Type B pancreatic cell (in vitro differentiated cells): ENCODE results near the gene FCN2. TPM values are rescaled to one million over a fixed set of nuclear protein-coding genes. Genes with fewer than 3 reads are reported as not detected.

Source experiments
- DNase-seq: peaks from one replicate; pipeline ENCODE4 v3.0.0; 2021; ENCODE audit warnings: mixed read lengths; ENCODE audit not compliant: unreplicated experiment; ENCODE audit errors: extremely low spot score
- H3K27ac Mint-ChIP-seq: 2 replicates; pipeline ENCODE4 v1.8.0; 2021; ENCODE audit warnings: mild to moderate bottlenecking, mixed read lengths
- H3K27me3 Mint-ChIP-seq: 2 replicates; pipeline ENCODE4 v1.8.0; 2021; ENCODE audit warnings: mixed read lengths
- H3K36me3 Mint-ChIP-seq: 2 replicates; pipeline ENCODE4 v1.8.0; 2021; ENCODE audit warnings: mixed read lengths
- H3K4me1 Mint-ChIP-seq: one replicate; pipeline ENCODE4 v1.8.0; 2021; ENCODE audit warnings: mixed read lengths; ENCODE audit not compliant: unreplicated experiment
- H3K4me3 Mint-ChIP-seq: 2 replicates; pipeline ENCODE4 v1.8.0; 2021; ENCODE audit warnings: mild to moderate bottlenecking, mixed read lengths
- H3K9me3 Mint-ChIP-seq: 2 replicates; pipeline ENCODE4 v1.8.0; 2021; ENCODE audit warnings: mixed read lengths
- CTCF ChIP-seq: fragments of 200-600 bp; sonication (generic); conservative IDR thresholded peaks from 2 replicates; pipeline ENCODE4 v1.5.0; 2021; ENCODE audit warnings: antibody characterized with exemption, mild to moderate bottlenecking
- total RNA-seq: library from RNA; stranded (reverse); gene quantifications from 2 replicates; pipeline ENCODE4 v1.2.1, GENCODE V29; 2021; ENCODE audit warnings: low replicate concordance

The FCN2 gene
- total RNA-seq, 1 donor from 2014 or later, result not detected

GRCh38 chr9:134848504-134848903 lies 32.1 kb upstream of the FCN2 start:
- Mint-ChIP-seq H3K27ac (no peak overlapping the region), H3K36me3 (peaks cover 4% of the 10 kb centered on the region)

GRCh38 chr9:134850611-134851010 lies 30.0 kb upstream of the FCN2 start:
- Mint-ChIP-seq H3K27me3 (no peaks in the 10 kb centered on the region), H3K36me3 (no peaks in the 10 kb centered on the region), H3K27ac (no peak overlapping the region), H3K4me3 (no peak overlapping the region), H3K9me3 (no peaks in the 10 kb centered on the region), H3K4me1 (no peaks in the 10 kb centered on the region)
- no peak for DNase-seq
- TF ChIP-seq CTCF, result no peak

More at GRCh38 chr9:134848504-134848903, 32.1 kb upstream of the FCN2 start:
- no peak for TF ChIP-seq CTCF
- DNase-seq, result no peak
- no peaks in the 10 kb centered on the region for H3K4me1 Mint-ChIP-seq
- no peaks in the 10 kb centered on the region for H3K9me3 Mint-ChIP-seq
- no peaks in the 10 kb centered on the region for H3K27me3 Mint-ChIP-seq
- no peak overlapping the region for H3K4me3 Mint-ChIP-seq

GRCh38 chr9:134851020-134851419 lies 29.6 kb upstream of the FCN2 start:
- no peak for TF ChIP-seq CTCF
- Mint-ChIP-seq H3K36me3 (no peaks in the 10 kb centered on the region), H3K4me3 (no peak overlapping the region), H3K4me1 (no peaks in the 10 kb centered on the region), H3K9me3 (no peaks in the 10 kb centered on the region), H3K27me3 (no peaks in the 10 kb centered on the region), H3K27ac (no peak overlapping the region)
- DNase-seq, result no peak

GRCh38 chr9:134852906-134853654 lies 27.5 kb upstream of the FCN2 start:
- H3K4me3 Mint-ChIP-seq, result no peak overlapping the region
- H3K27me3 Mint-ChIP-seq, result no peaks in the 10 kb centered on the region
- H3K36me3 Mint-ChIP-seq, result no peaks in the 10 kb centered on the region
- DNase-seq, result peak; percentile 47
- no peak overlapping the region for H3K27ac Mint-ChIP-seq
- no peaks in the 10 kb centered on the region for H3K4me1 Mint-ChIP-seq
- H3K9me3 Mint-ChIP-seq, result no peaks in the 10 kb centered on the region
- TF ChIP-seq CTCF, result no peak

- Mint-ChIP-seq H3K27me3 (peaks cover 3% of the 10 kb centered on the region), H3K9me3 (no peaks in the 10 kb centered on the region), H3K36me3 (no peaks in the 10 kb centered on the region), H3K4me1 (no peaks in the 10 kb centered on the region), H3K4me3 (no peak overlapping the region), H3K27ac (no peak overlapping the region)
- DNase-seq, result peak; percentile 16
- no peak for TF ChIP-seq CTCF
These were observed 26.7 kb upstream of the FCN2 start for GRCh38 chr9:134853893-134854292.
